GM12878 (cell line): Measurements from ENCODE around the gene ENSA. TPM values are rescaled to one million over a fixed set of nuclear protein-coding genes. Genes with fewer than 3 reads are reported as not detected.

ENCODE experiments used
- CHD4 ChIP-seq: fragments of 200-600 bp; sonication (generic); IDR thresholded peaks from 2 replicates; pipeline ENCODE4 v1.6.1; 2016; ENCODE audit warnings: mild to moderate bottlenecking
- CREB1 ChIP-seq: IDR thresholded peaks from 2 replicates; pipeline ENCODE4 v1.6.1; 2012; ENCODE audit warnings: low read depth, mild to moderate bottlenecking, inconsistent platforms
- CTCF ChIP-seq, 3 experiments: IDR thresholded peaks in 2 of 3; conservative IDR thresholded peaks in 1 of 3; 2 replicates each; pipeline ENCODE4 v1.5.1; 2011; ENCODE audit warnings: low read depth in 3 of 3, low read length in 3 of 3, mild to moderate bottlenecking in 3 of 3, control low read depth in 2 of 3, moderate library complexity in 2 of 3, inconsistent platforms in 1 of 3, mixed read lengths in 1 of 3; ENCODE audit not compliant: control insufficient read depth in 2 of 3, insufficient read depth in 1 of 3; ENCODE audit errors: extremely low read depth in 1 of 3
- EED ChIP-seq: sonication (generic); IDR thresholded peaks from 2 replicates; pipeline ENCODE4 v1.6.1; 2016; ENCODE audit warnings: antibody characterized with exemption, low read depth
- GATAD2B ChIP-seq: fragments of 450-650 bp; conservative IDR thresholded peaks from 2 replicates; pipeline ENCODE4 v1.6.1; 2017; ENCODE audit warnings: low read depth, mild to moderate bottlenecking, moderate library complexity
- IKZF1 ChIP-seq: fragments of 450-650 bp; conservative IDR thresholded peaks from 2 replicates; pipeline ENCODE4 v1.6.1; 2017; ENCODE audit warnings: antibody characterized with exemption, mild to moderate bottlenecking
- POLR2AphosphoS5 ChIP-seq: IDR thresholded peaks from 2 replicates; pipeline ENCODE4 v1.6.1; 2011; ENCODE audit warnings: mild to moderate bottlenecking, low read length, inconsistent platforms
- RFX5 ChIP-seq: IDR thresholded peaks from 2 replicates; pipeline ENCODE4 v1.6.1; 2011; ENCODE audit warnings: low read depth, low read length, improper control_type of control experiment
- SIN3A ChIP-seq: IDR thresholded peaks from 2 replicates; pipeline ENCODE4 v1.6.1; 2012; ENCODE audit warnings: low read depth, low read length, improper control_type of control experiment
- SKIL ChIP-seq: fragments of 450-650 bp; IDR thresholded peaks from 2 replicates; pipeline ENCODE4 v1.6.1; 2017; ENCODE audit warnings: mild to moderate bottlenecking, low read depth, inconsistent platforms; ENCODE audit not compliant: poor library complexity, severe bottlenecking
- SP1 ChIP-seq: IDR thresholded peaks from one replicate; pipeline ENCODE4 v1.6.1; 2011; ENCODE audit warnings: low read depth, low read length
- USF1 ChIP-seq: IDR thresholded peaks from 2 replicates; pipeline ENCODE4 v1.6.1; 2011; ENCODE audit warnings: borderline replicate concordance, low read depth, mild to moderate bottlenecking, moderate library complexity, mixed read lengths, low read length; ENCODE audit not compliant: insufficient read depth; ENCODE audit errors: extremely low read length
- ZBTB33 ChIP-seq: fragments of 450-650 bp; IDR thresholded peaks from 2 replicates; pipeline ENCODE4 v1.6.1; 2017; ENCODE audit warnings: mild to moderate bottlenecking
- ZNF207 ChIP-seq: fragments of 450-650 bp; IDR thresholded peaks from 2 replicates; pipeline ENCODE4 v1.6.1; 2014; ENCODE audit warnings: antibody characterized with exemption, mild to moderate bottlenecking, borderline replicate concordance
- polyA plus RNA-seq, 11 experiments: library from polyadenylated mRNA; depleted of rRNA in 4 of 11; unstranded in 6 of 11; stranded (reverse) in 5 of 11; fragments of >200 nt; fragmentation: Nextera tagmentation in 4 of 11; fragmentation: Illumina TruSeq in 1 of 11; extraction: Ambion mirVana in 4 of 11; extraction: Trizol in 1 of 11; gene quantifications; 1 replicate in 1 of 11; 2 replicates in 10 of 11; pipeline versions ENCODE4 v1.2.1 to v1.2.3, GENCODE V29; 2011 to 2016; ENCODE audit warnings: inconsistent platforms in 2 of 11, missing spikeins in 2 of 11, low read depth in 1 of 11
- total RNA-seq, 4 experiments: library from RNA; depleted of rRNA in 3 of 4; stranded (reverse); fragments of >200 nt in 3 of 4; fragmentation: Illumina TruSeq in 1 of 4; extraction: Trizol in 1 of 4; gene quantifications; 2 replicates each; pipeline versions ENCODE4 v1.2.1 to v1.2.3, GENCODE V29; 2013 to 2021
- TF ChIP-seq, protein P1 (sequence below): fragments of 450-650 bp; IDR thresholded peaks from 2 replicates; pipeline ENCODE4 v1.6.1; 2016; ENCODE audit warnings: mild to moderate bottlenecking, moderate library complexity, borderline replicate concordance
- TF ChIP-seq, protein P2 (sequence below): fragments of 450-650 bp; IDR thresholded peaks from 2 replicates; pipeline ENCODE4 v1.6.1; 2014; ENCODE audit warnings: mild to moderate bottlenecking

ENSA gene
- total and polyA plus RNA-seq, 10 of the 15 experiments (the other 5 are each of a cell fraction or from before 2014, with no cell fraction given), result 56.1 to 605 (median 143) TPM

DNA sequence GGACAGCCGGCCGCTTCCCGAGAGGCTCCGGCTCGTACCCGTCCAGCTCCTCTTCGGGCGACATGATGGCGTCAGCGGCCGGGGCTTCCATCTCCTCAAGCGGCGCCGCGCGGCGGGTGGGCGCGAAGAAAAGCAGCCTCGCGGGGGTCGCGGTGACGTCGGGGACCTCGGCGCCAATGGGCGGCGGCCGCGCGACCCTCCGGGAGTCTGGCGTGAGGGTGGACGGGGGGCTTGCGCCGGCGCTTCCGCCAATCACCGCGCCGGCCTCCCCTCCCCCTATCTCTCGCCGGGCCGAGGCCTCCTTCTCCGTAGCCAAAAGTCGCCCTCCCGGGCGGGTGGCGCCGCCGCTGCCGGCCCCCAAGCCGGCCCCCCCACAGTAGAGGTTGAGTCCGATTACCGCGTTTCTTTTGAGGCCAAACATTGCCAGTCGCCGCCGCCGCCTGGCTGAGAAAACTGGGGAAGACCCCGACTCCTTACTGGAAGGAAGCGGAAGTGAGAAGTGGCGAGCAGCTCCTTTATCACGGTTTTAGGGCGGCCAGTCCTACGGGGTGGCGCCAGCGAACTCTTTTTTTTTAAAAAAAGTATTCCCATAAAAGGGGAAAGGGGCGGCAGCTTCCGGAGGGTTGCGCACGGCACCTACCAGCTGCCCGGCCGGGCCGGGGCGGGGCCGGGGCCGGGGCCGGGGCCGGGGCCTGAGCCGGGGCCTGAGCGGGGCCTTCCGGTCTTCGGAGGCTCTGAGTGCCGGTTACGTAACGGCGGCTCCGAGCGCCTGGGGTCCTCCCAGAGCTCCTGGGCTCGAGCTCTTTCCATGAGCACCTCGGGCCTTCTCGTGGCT is 50.1 kb downstream of the ENSA start, which contains the start of gene MCL1 (continued):
- TF ChIP-seq SKIL (no peak), CHD4 (no peak), RFX5 (no peak), CREB1 (peak; percentile 77), IKZF1 (peak; percentile 72), SIN3A (peak; percentile 88; the same call in 1 of the 2 replicates), CTCF (IDR thresholded peaks at IDR 0.05 in 2 of 3, conservative IDR thresholded peaks at IDR 0.05 in 1 of 3; ENCODE audit: control insufficient read depth in 2 of 3, extremely low read depth in 1 of 3, insufficient read depth in 1 of 3, low read depth in 3 of 3, low read length in 3 of 3) (no peak), SP1 (peak; percentile 56), POLR2AphosphoS5 (peak; percentile 99), ZNF207 (peak; percentile 70; the same call in 1 of the 2 replicates), USF1 (no peak), GATAD2B (peak; percentile 95), EED (0 out of 2 replicates have a peak, but pooled peaks have one; percentile 32), ZBTB33 (peak; percentile 67; the same call in 1 of the 2 replicates)
- TF ChIP-seq, protein P1, sequence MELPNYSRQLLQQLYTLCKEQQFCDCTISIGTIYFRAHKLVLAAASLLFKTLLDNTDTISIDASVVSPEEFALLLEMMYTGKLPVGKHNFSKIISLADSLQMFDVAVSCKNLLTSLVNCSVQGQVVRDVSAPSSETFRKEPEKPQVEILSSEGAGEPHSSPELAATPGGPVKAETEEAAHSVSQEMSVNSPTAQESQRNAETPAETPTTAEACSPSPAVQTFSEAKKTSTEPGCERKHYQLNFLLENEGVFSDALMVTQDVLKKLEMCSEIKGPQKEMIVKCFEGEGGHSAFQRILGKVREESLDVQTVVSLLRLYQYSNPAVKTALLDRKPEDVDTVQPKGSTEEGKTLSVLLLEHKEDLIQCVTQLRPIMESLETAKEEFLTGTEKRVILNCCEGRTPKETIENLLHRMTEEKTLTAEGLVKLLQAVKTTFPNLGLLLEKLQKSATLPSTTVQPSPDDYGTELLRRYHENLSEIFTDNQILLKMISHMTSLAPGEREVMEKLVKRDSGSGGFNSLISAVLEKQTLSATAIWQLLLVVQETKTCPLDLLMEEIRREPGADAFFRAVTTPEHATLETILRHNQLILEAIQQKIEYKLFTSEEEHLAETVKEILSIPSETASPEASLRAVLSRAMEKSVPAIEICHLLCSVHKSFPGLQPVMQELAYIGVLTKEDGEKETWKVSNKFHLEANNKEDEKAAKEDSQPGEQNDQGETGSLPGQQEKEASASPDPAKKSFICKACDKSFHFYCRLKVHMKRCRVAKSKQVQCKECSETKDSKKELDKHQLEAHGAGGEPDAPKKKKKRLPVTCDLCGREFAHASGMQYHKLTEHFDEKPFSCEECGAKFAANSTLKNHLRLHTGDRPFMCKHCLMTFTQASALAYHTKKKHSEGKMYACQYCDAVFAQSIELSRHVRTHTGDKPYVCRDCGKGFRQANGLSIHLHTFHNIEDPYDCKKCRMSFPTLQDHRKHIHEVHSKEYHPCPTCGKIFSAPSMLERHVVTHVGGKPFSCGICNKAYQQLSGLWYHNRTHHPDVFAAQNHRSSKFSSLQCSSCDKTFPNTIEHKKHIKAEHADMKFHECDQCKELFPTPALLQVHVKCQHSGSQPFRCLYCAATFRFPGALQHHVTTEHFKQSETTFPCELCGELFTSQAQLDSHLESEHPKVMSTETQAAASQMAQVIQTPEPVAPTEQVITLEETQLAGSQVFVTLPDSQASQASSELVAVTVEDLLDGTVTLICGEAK, result peak; percentile 63; the same call in 1 of the 2 replicates
- TF ChIP-seq, protein P2, sequence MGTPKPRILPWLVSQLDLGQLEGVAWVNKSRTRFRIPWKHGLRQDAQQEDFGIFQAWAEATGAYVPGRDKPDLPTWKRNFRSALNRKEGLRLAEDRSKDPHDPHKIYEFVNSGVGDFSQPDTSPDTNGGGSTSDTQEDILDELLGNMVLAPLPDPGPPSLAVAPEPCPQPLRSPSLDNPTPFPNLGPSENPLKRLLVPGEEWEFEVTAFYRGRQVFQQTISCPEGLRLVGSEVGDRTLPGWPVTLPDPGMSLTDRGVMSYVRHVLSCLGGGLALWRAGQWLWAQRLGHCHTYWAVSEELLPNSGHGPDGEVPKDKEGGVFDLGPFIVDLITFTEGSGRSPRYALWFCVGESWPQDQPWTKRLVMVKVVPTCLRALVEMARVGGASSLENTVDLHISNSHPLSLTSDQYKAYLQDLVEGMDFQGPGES, result peak; percentile 43; the same call in 1 of the 2 replicates
